Measurements from ENCODE around the gene MSL1. TPM values are rescaled to one million over a fixed set of nuclear protein-coding genes. Genes with fewer than 3 reads are reported as not detected.
A peak's percentile ranks its signal among the peaks of the same experiment; 100 is the strongest.

MSL1 gene
- total RNA-seq, 4 donors from 2014 or later, result 86.3 to 207 (median 117) TPM

- Histone ChIP-seq H3K36me3 (peaks cover 0 to 75% (median 0%) of the 10 kb centered on the region in 3 donors), H3K27me3 (no peaks in the 10 kb centered on the region), H3K9me3 (no peaks in the 10 kb centered on the region), H3K4me3 (no peak overlapping the region), H3K4me1 (peaks cover 8 to 66% (median 29%) of the 10 kb centered on the region in 4 donors), H3K27ac (peak overlapping the region in 3 of 4 donors; percentile 17 to 99 (median 72))
- no peak for DNase-seq
- TF ChIP-seq POLR2A (IDR thresholded peaks at IDR 0.05) (no peak), CTCF (IDR thresholded peaks at IDR 0.05) (no peak)
Measured at GRCh38 chr17:40093005-40093579, 28.7 kb upstream of the MSL1 start.

- no peaks in the 10 kb centered on the region for H3K27me3 ChIP-seq
- peak overlapping the region in 2 of 4 donors; percentile 72 to 99 for H3K27ac ChIP-seq
- no peaks in the 10 kb centered on the region for H3K9me3 ChIP-seq
- peaks cover 0 to 69% (median 0%) of the 10 kb centered on the region in 3 donors for H3K36me3 ChIP-seq
- DNase-seq, result no peak
- TF ChIP-seq POLR2A (IDR thresholded peaks at IDR 0.05) (no peak), CTCF (IDR thresholded peaks at IDR 0.05) (no peak)
- no peak overlapping the region for H3K4me3 ChIP-seq
- H3K4me1 ChIP-seq, result peaks cover 8 to 72% (median 33%) of the 10 kb centered on the region in 4 donors
Measured at GRCh38 chr17:40093580-40094201, 28.1 kb upstream of the MSL1 start.

- no peak for DNase-seq
- H3K36me3 ChIP-seq, result peaks cover 0 to 57% (median 0%) of the 10 kb centered on the region in 3 donors
- H3K27ac ChIP-seq, result peak overlapping the region; percentile 93 to 99 (median 96)
Measured at GRCh38 chr17:40094874-40095273, 26.9 kb upstream of the MSL1 start.

GRCh38 chr17:40095351-40095943, 26.3 kb upstream of the MSL1 start:
- Histone ChIP-seq H3K27me3 (no peaks in the 10 kb centered on the region), H3K9me3 (peaks cover 0 to 3% (median 0%) of the 10 kb centered on the region in 4 donors), H3K4me3 (peak overlapping the region in 1 of 4 donors; percentile 6), H3K36me3 (peaks cover 0 to 53% (median 0%) of the 10 kb centered on the region in 3 donors), H3K27ac (peak overlapping the region; percentile 93 to 99 (median 96)), H3K4me1 (peaks cover 8 to 67% (median 33%) of the 10 kb centered on the region in 4 donors)
- TF ChIP-seq CTCF (IDR thresholded peaks at IDR 0.05), result no peak
- no peak for TF ChIP-seq POLR2A (IDR thresholded peaks at IDR 0.05)
- no peak for DNase-seq

More at GRCh38 chr17:40094874-40095273, 26.9 kb upstream of the MSL1 start:
- Histone ChIP-seq H3K4me1 (peaks cover 8 to 72% (median 33%) of the 10 kb centered on the region in 4 donors), H3K9me3 (no peaks in the 10 kb centered on the region), H3K4me3 (no peak overlapping the region), H3K27me3 (no peaks in the 10 kb centered on the region)
- TF ChIP-seq POLR2A (IDR thresholded peaks at IDR 0.05), result no peak
- TF ChIP-seq CTCF (IDR thresholded peaks at IDR 0.05), result no peak

GRCh38 chr17:40095944-40096791, 25.6 kb upstream of the MSL1 start:
- Histone ChIP-seq H3K4me3 (peak overlapping the region in 2 of 4 donors; percentile 9 to 18), H3K4me1 (peaks cover 8 to 72% (median 33%) of the 10 kb centered on the region in 4 donors), H3K9me3 (peaks cover 0 to 3% (median 0%) of the 10 kb centered on the region in 4 donors), H3K27me3 (no peaks in the 10 kb centered on the region), H3K27ac (peak overlapping the region; percentile 93 to 99 (median 96)), H3K36me3 (peaks cover 0 to 53% (median 0%) of the 10 kb centered on the region in 3 donors)
- peak in 2 of 3 donors; percentile 89 to 93 for DNase-seq
- TF ChIP-seq CTCF (IDR thresholded peaks at IDR 0.05), result no peak
- peak in 1 of 2 donors; percentile 19 for TF ChIP-seq POLR2A (IDR thresholded peaks at IDR 0.05)

All from Peyer's patch (tissue), 4 donors.